Panc1 (cell line): ENCODE data around the gene SNX6.

ENCODE experiments used
- POLR2AphosphoS5 ChIP-seq: IDR thresholded peaks from 2 replicates; pipeline ENCODE4 v1.6.1; 2012; ENCODE audit warnings: mild to moderate bottlenecking, low read depth, low read length, moderate library complexity
- TCF7L2 ChIP-seq: IDR thresholded peaks from 2 replicates; pipeline ENCODE4 v1.6.1; 2011; ENCODE audit warnings: mild to moderate bottlenecking, low read depth, low read length, inconsistent platforms
- TF ChIP-seq, protein P1 (sequence below): fragments of 450-650 bp; IDR thresholded peaks from 2 replicates; pipeline ENCODE4 v1.5.1; 2017; ENCODE audit warnings: mild to moderate bottlenecking
- TF ChIP-seq, protein P2 (sequence below), 2 experiments: IDR thresholded peaks; 2 replicates each; pipeline ENCODE4 v1.6.1; 2011 to 2012; ENCODE audit warnings: low read depth in 2 of 2, control low read depth in 1 of 2, low read length in 1 of 2, mild to moderate bottlenecking in 1 of 2, moderate library complexity in 1 of 2; ENCODE audit not compliant: insufficient read depth in 1 of 2

DNA sequence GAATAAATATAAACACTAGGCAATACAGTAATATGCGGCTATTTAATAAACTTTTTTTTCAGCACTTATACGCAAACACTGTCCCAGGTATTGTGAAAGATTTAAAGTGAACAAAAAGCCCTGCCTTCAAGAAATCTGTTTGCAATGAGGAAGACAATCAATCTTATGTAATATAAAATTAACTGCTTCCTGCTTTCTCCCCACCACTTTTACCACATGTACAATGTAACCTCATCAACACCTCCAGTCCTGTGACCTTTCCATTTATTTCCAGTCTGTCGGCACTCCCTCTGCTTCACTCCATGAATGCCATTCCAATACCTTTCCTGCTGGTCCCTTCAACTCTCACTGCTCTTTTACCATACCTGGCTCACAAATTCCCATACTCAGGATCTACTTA is 10.5 kb downstream of the SNX6 start:
- TF ChIP-seq, protein P1, sequence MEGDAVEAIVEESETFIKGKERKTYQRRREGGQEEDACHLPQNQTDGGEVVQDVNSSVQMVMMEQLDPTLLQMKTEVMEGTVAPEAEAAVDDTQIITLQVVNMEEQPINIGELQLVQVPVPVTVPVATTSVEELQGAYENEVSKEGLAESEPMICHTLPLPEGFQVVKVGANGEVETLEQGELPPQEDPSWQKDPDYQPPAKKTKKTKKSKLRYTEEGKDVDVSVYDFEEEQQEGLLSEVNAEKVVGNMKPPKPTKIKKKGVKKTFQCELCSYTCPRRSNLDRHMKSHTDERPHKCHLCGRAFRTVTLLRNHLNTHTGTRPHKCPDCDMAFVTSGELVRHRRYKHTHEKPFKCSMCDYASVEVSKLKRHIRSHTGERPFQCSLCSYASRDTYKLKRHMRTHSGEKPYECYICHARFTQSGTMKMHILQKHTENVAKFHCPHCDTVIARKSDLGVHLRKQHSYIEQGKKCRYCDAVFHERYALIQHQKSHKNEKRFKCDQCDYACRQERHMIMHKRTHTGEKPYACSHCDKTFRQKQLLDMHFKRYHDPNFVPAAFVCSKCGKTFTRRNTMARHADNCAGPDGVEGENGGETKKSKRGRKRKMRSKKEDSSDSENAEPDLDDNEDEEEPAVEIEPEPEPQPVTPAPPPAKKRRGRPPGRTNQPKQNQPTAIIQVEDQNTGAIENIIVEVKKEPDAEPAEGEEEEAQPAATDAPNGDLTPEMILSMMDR = no peak
- TF ChIP-seq POLR2AphosphoS5 (no peak), TCF7L2 (no peak)
- TF ChIP-seq, protein P2, sequence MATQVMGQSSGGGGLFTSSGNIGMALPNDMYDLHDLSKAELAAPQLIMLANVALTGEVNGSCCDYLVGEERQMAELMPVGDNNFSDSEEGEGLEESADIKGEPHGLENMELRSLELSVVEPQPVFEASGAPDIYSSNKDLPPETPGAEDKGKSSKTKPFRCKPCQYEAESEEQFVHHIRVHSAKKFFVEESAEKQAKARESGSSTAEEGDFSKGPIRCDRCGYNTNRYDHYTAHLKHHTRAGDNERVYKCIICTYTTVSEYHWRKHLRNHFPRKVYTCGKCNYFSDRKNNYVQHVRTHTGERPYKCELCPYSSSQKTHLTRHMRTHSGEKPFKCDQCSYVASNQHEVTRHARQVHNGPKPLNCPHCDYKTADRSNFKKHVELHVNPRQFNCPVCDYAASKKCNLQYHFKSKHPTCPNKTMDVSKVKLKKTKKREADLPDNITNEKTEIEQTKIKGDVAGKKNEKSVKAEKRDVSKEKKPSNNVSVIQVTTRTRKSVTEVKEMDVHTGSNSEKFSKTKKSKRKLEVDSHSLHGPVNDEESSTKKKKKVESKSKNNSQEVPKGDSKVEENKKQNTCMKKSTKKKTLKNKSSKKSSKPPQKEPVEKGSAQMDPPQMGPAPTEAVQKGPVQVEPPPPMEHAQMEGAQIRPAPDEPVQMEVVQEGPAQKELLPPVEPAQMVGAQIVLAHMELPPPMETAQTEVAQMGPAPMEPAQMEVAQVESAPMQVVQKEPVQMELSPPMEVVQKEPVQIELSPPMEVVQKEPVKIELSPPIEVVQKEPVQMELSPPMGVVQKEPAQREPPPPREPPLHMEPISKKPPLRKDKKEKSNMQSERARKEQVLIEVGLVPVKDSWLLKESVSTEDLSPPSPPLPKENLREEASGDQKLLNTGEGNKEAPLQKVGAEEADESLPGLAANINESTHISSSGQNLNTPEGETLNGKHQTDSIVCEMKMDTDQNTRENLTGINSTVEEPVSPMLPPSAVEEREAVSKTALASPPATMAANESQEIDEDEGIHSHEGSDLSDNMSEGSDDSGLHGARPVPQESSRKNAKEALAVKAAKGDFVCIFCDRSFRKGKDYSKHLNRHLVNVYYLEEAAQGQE (IDR thresholded peaks at IDR 0.05; ENCODE audit: insufficient read depth in 1 of 2, low read depth in 2 of 2, low read length in 1 of 2) = no peak
